Ovary (tissue), 9 donors: ENCODE results near the gene FAM13A. TPM values are rescaled to one million over a fixed set of nuclear protein-coding genes. Genes with fewer than 3 reads are reported as not detected.

ENCODE experiments used
- DNase-seq, 5 donors: peaks; one replicate each; pipeline ENCODE4 v3.0.0-alpha.2; 2019 to 2020
- H3K27ac ChIP-seq, 2 donors: fragments of 200-600 bp; one replicate each; pipeline versions ENCODE4 v1.5.1 to v1.8.0; 2019 to 2022
- H3K27me3 ChIP-seq: fragments of 200-600 bp; one replicate; pipeline ENCODE4 v1.8.0; 2022
- H3K36me3 ChIP-seq: fragments of 200-600 bp; sonication (generic); one replicate; pipeline ENCODE4 v1.5.1; 2019
- H3K4me1 ChIP-seq: one replicate; pipeline ENCODE4 v1.8.1; 2013; ENCODE audit warnings: mild to moderate bottlenecking, moderate library complexity; ENCODE audit not compliant: insufficient read depth
- H3K4me3 ChIP-seq: fragments of 200-600 bp; sonication (generic); one replicate; pipeline ENCODE4 v1.5.1; 2017
- H3K9me3 ChIP-seq, 2 donors: fragments of 200-600 bp in 1 of 2; sonication (generic) in 1 of 2; one replicate each; pipeline versions ENCODE4 v1.5.1 to v1.8.1; 2013 to 2019; ENCODE audit warnings: mild to moderate bottlenecking in 1 of 2, moderate library complexity in 1 of 2
- EP300 ChIP-seq: sonication (generic); formaldehyde crosslinking; IDR thresholded peaks from one replicate; pipeline ENCODE4 v1.6.1; 2017; ENCODE audit warnings: antibody characterized with exemption
- POLR2A ChIP-seq: fragments of 450-650 bp; IDR thresholded peaks from one replicate; pipeline ENCODE4 v1.6.1; 2017; ENCODE audit warnings: antibody characterized with exemption, mild to moderate bottlenecking, moderate library complexity
- WGBS, 3 donors: extraction: QIAGEN DNeasy Blood & Tissue Kit in 1 of 3; methylation state at CpG; one replicate each; pipeline versions ENCODE4 v1.1.5 to v1.1.7; 2013 to 2017; 5-methylcytosine and 5-hydroxymethylcytosine counted together
- intact Hi-C, 4 donors: fragments of 100-400 bp; cut with DNase I; formaldehyde crosslinking; loops; one replicate each; pipeline versions ENCODE4 v1.11.0 to v1.15.1; 2022 to 2023
- polyA plus RNA-seq, 2 donors: library from polyadenylated mRNA; stranded (reverse); fragments of 200-250 nt in 1 of 2; fragments of 350-450 nt in 1 of 2; fragmentation: Illumina TruSeq in 1 of 2; extraction: RNeasy Lipid Tissue Mini Kit (QIAGEN cat#74804) in 1 of 2; gene quantifications; one replicate each; pipeline ENCODE4 v1.2.3, GENCODE V29; 2013 to 2014
- total RNA-seq, 7 donors: library from RNA; depleted of rRNA in 2 of 7; stranded (reverse); fragments of >200 nt in 2 of 7; fragmentation: NEBNext Ultra II Directional in 3 of 7; extraction: Animal tissue kit (Norgen Biotek cat#: 25700) in 3 of 7; gene quantifications; one replicate each; pipeline versions ENCODE4 v1.1.0 to v1.2.4, GENCODE V29; 2016 to 2023
- TF ChIP-seq, protein P1 (sequence below), 3 donors: fragments of 450-650 bp in 2 of 3; fragments of 200-600 bp in 1 of 3; IDR thresholded peaks; one replicate each; pipeline versions ENCODE4 v1.5.1 to v1.8.0; 2016 to 2022; ENCODE audit warnings: antibody characterized with exemption in 3 of 3, mild to moderate bottlenecking in 1 of 3
- donor health status: DM: no; HTN: no; CAD: no; lungs with moderate emphysema.
- donor health status: DM: no; HTN: no; CAD: no.
- donor health status: Bipolar disorder and iron deficiency.
- donor health status: DM: yes; HTN: yes; CAD: no.
- donor health status: DM: no; HTN: no; CAD: no.
- donor health status: DM: yes; HTN: yes; CAD: no.

The FAM13A gene
- total and polyA plus RNA-seq, 9 donors = 16.7 to 51.8 (median 38.0) TPM

GRCh38 chr4:88963817-88964216, 93.2 kb downstream of the FAM13A start:
- H3K36me3 ChIP-seq = no peaks in the 10 kb centered on the region
- H3K9me3 ChIP-seq = no peaks in the 10 kb centered on the region
- H3K4me3 ChIP-seq = no peak overlapping the region
- no peaks in the 10 kb centered on the region for H3K27me3 ChIP-seq
- intact Hi-C loops = no loop called here
- H3K4me1 ChIP-seq = no peaks in the 10 kb centered on the region
- no peak for DNase-seq
- no peak overlapping the region for H3K27ac ChIP-seq
- WGBS, 3 donors = 88 to 94% (median 89%) methylated on average over 2 of the region's 2 CpGs
- TF ChIP-seq EP300 = no peak
- TF ChIP-seq, protein P1, sequence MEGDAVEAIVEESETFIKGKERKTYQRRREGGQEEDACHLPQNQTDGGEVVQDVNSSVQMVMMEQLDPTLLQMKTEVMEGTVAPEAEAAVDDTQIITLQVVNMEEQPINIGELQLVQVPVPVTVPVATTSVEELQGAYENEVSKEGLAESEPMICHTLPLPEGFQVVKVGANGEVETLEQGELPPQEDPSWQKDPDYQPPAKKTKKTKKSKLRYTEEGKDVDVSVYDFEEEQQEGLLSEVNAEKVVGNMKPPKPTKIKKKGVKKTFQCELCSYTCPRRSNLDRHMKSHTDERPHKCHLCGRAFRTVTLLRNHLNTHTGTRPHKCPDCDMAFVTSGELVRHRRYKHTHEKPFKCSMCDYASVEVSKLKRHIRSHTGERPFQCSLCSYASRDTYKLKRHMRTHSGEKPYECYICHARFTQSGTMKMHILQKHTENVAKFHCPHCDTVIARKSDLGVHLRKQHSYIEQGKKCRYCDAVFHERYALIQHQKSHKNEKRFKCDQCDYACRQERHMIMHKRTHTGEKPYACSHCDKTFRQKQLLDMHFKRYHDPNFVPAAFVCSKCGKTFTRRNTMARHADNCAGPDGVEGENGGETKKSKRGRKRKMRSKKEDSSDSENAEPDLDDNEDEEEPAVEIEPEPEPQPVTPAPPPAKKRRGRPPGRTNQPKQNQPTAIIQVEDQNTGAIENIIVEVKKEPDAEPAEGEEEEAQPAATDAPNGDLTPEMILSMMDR (IDR thresholded peaks at IDR 0.05) = no peak
- no peak for TF ChIP-seq POLR2A

DNA sequence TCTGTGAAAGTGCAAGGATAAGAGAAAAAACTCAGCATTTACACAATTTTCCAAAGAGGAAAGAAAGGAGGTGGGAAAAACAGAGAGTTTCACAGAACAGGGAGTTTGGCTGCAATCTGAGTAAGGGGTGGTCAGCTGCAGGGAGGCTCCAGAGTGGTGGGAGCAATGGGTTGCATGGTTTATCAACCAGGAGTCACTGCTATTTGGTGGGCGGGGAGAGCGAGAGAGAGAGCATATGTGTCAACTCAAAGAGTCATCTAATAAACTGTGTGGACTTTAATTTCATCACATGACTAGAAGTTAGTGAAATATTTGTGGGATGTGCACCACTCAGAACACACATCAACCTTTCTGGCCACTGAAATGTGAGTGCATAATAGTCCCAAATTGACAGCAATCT, 94.6 kb downstream of the FAM13A start:
- Histone ChIP-seq H3K9me3 (no peaks in the 10 kb centered on the region), H3K27ac (no peak overlapping the region), H3K36me3 (no peaks in the 10 kb centered on the region), H3K27me3 (no peaks in the 10 kb centered on the region), H3K4me1 (no peaks in the 10 kb centered on the region), H3K4me3 (no peak overlapping the region)
- TF ChIP-seq EP300 (no peak), POLR2A (no peak)
- TF ChIP-seq, protein P1 (IDR thresholded peaks at IDR 0.05) = no peak
- 94 to 95% (median 94%) methylated on average over 2 of the region's 2 CpGs for WGBS, 3 donors
- no peak for DNase-seq
- intact Hi-C loops = no loop called here

GRCh38 chr4:88960576-88960975, 96.4 kb downstream of the FAM13A start:
- H3K27ac ChIP-seq = no peak overlapping the region
- H3K4me1 ChIP-seq = no peaks in the 10 kb centered on the region
- TF ChIP-seq POLR2A (no peak), EP300 (no peak)
- TF ChIP-seq, protein P1 (IDR thresholded peaks at IDR 0.05) = no peak
- H3K36me3 ChIP-seq = no peaks in the 10 kb centered on the region
- H3K27me3 ChIP-seq = no peaks in the 10 kb centered on the region
- DNase-seq = no peak
- no peak overlapping the region for H3K4me3 ChIP-seq
- 85 to 92% (median 88%) methylated on average over 1 of the region's 1 CpG for WGBS, 3 donors
- intact Hi-C loops = no loop called here
- H3K9me3 ChIP-seq = no peaks in the 10 kb centered on the region

DNA sequence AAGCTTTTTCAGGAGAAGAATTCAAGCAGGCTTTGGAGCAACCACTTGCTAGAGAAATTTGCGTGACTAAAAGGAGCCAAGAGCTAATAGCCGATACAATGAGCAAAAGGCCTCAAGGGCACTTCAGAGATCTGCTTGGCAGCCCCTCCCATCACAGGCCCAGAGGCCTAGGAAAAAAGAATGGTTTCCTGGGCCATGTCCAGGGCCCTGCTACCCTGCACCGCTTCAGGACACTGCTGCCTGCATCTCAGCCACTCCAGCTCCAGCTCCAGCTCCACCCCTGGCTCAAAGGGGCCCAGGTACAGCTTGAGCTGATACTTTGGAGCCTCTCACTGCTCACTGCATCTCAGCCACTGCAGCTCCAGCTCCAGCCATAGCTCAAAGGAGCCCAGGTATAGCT, 98.9 kb downstream of the FAM13A start:
- WGBS, 3 donors = 83 to 98% (median 96%) methylated on average over 3 of the region's 3 CpGs
- no peak for DNase-seq
- H3K27ac ChIP-seq = no peak overlapping the region

More for the DNA sequence above, 98.9 kb downstream of the FAM13A start:
- Histone ChIP-seq H3K9me3 (no peaks in the 10 kb centered on the region), H3K4me1 (no peaks in the 10 kb centered on the region), H3K27me3 (no peaks in the 10 kb centered on the region), H3K36me3 (no peaks in the 10 kb centered on the region), H3K4me3 (no peak overlapping the region)
- TF ChIP-seq POLR2A = no peak
- TF ChIP-seq, protein P1 (IDR thresholded peaks at IDR 0.05) = no peak
- TF ChIP-seq EP300 = no peak
- intact Hi-C loops = no loop called here
